ENCODE results near the gene MACF1.
A peak's percentile ranks its signal among the peaks of the same experiment; 100 is the strongest.
"Not testable (repeated sequence)": the region's sequence is repeated elsewhere in the genome, so short reads cannot be mapped to it uniquely, and the experiment has no call there.

Gene MACF1

GRCh38 chr1:39474810-39475209 lies 270.3 kb downstream of the MACF1 start:
- DNase-seq = no peak

GRCh38 chr1:39475551-39475950 lies 271.1 kb downstream of the MACF1 start:
- DNase-seq = not testable (repeated sequence)

- DNase-seq = no peak
Observed at GRCh38 chr1:39478126-39478915, 273.8 kb downstream of the MACF1 start.

GRCh38 chr1:39481289-39481688 lies 276.8 kb downstream of the MACF1 start:
- no peak for DNase-seq

DNA sequence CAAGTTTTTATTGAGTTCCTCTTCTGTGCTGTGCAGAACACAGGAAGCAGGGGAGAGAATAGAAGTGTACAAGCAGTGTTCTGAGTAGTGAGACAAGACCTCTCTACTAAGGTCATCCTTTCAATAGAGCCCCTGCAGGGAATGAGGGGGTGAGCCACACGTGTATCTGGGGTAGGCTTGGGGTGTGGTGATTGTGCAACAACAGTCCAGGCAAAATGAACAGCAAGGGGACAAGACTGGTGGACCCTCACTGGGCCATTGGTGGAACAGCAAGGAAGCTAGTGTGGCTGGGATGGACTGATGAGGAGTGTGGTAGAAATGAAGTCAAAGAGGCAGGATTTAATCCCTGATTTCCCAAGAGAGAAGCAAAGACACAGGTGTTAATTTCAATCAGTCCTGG lies 278.8 kb downstream of the MACF1 start:
- DNase-seq = no peak

GRCh38 chr1:39484564-39484963 lies 280.1 kb downstream of the MACF1 start:
- no peak for DNase-seq

GRCh38 chr1:39485046-39485803 lies 280.7 kb downstream of the MACF1 start:
- DNase-seq = no peak

GRCh38 chr1:39488012-39488545 lies 283.6 kb downstream of the MACF1 start:
- DNase-seq = no peak

- no peak for DNase-seq
Observed at GRCh38 chr1:39488793-39489566, 284.5 kb downstream of the MACF1 start.

DNA sequence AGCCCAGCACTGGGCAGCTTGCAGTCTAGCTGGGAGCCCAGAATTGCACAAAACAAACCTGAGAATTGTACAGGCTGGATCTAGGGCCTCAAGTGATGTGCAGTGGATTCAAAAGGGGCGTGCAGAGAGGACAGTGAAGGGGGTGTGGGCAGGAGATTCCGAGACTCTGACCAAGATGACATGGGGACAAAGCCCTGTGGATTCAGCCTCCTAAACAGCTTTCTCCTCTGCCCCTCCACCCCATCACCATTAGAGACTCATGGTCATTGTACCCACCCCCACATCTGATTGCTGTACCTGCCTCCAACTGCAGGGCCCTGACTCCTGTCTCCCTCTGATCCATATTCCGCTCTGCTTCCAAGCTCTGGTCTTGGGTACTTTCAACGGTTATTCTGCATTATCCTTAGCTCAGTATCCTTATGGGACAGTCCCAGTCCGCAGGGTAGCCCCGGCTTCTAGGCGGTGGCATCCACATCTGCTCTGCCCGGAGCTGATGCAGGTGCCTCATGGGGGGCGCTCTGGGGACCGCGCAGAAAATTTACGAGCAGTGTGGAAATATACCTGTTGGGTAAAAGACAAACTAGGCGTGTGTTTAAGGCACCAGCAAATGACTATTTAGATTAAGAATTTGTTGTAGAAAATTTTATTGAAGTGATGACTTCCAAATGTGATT lies 285.2 kb downstream of the MACF1 start:
- no peak for DNase-seq

GRCh38 chr1:39490596-39491145 lies 286.2 kb downstream of the MACF1 start:
- no peak for DNase-seq

DNA sequence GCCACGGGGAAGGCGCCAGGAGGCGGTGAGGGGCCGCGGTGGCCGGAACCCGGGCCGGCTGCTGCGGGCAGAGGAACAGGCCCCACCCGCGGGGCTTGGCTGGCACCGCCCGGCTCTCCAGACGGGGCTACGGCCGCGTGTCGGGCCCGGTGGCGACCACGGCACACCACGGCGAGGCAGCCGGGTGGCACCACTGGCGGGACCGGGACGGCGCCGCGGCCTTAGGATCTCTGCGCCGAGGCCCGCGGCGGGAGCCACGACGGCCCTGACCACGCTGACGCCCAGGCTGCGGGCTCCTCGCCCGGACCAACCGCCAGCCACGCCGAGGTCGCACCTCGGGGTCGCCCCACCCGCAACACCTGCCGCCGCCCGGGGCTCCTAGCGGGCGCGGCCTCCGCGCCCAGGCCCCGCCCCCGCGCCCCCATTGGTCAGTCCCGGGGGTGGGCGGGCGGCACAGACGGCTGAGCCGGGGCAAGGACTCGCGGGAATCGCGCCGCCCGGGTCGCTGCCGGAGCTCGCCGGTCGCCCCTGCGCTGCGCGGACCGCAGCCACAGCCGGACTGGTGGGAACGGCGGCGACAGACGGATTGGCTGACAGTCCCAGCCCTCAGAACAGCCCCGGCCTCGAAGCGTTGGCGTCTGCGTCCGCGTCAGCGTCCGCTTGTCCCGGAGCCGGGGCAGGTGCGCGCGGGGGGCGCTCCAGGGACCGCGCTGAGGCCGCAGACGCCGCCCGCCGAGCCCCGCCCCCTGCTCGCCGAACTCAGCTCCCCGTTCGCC lies 286.8 kb downstream of the MACF1 start, which contains the start of gene BMP8A:
BMP8A (plus strand) TSS at position 491 of the 776 bp plus-strand sequence. CDS start 356 bp downstream, outside the sequence.
- DNase-seq = peak; percentile 83

- DNase-seq = not testable (repeated sequence)
Observed at GRCh38 chr1:39492118-39493042, 287.9 kb downstream of the MACF1 start.

DNA sequence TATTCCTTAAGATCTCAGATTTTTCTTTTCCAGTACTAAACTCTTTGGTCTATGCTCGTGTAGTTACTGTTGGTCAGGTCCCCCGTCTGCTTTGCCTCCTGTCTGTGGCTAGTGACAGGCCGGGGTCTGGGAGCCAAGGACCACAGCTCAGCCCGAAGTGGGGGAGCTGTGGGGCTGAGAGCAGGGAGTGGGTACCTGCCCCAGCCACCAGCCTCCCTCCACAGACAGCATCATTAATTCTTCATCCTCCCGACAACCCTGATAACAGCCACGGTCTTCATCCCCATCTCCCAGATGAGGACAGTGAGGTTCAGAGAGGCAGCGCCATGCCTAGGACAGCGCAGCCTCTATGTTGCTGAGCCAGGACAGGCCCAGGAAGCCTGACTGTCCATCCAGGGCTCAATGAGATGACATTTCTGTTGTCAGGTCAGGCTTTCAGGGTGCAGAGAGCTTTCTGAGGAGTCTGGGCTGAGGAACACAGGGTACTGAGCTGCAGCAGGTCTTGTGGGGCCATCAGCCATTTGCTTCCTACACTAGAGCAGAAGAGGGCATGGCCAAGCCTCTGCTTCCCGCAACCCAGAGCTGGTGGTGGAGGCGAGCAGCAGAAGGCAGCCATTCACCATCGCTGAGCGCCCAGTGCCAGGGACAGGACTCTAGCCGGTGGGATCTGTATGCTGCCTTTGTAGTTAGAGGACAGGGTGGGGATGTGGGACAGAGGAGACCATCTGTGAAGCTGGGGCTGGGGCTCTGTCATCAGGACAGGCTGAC lies 288.7 kb downstream of the MACF1 start:
- DNase-seq = not testable (repeated sequence)

DNA sequence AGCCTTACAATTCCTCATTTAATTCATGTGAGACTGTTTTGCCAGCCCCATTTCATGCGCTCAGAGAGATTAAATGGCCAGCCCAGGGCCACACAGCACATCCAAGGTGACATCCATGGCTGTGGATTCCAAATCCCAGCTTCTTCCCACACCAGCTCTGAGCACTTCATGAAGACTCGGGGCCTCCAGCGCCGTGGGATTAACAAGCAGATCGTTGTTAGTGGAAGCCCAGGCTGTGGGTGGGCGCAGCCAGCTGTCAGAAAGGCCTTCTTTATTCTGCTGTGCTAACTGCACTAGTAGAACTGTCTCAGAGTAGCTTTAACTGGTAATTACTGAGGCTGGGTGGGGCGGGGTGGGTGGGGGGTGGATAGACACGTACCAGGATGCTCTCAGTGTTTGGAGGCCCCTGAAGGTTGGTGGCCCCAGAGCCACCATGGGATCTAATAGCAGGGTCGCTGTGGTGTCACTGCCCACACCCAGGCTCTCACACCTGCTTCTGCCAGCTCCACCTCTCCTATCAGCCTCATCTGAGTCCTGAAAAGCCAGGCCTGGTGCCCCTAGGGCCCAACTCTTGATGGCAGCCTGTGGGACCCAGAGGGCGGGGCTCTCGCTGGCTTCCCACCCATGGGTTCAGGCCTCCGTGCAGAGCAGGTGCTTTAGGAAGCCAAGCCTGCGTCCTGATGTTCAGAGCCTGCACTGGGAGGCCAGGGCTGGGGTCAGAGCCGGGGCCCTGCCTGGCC lies 290.3 kb downstream of the MACF1 start:
- DNase-seq = no peak

- DNase-seq = not testable (repeated sequence)
Observed at GRCh38 chr1:39496520-39496919, 292.0 kb downstream of the MACF1 start.

- no peak for DNase-seq
Observed at GRCh38 chr1:39497585-39497984, 293.1 kb downstream of the MACF1 start.

DNA sequence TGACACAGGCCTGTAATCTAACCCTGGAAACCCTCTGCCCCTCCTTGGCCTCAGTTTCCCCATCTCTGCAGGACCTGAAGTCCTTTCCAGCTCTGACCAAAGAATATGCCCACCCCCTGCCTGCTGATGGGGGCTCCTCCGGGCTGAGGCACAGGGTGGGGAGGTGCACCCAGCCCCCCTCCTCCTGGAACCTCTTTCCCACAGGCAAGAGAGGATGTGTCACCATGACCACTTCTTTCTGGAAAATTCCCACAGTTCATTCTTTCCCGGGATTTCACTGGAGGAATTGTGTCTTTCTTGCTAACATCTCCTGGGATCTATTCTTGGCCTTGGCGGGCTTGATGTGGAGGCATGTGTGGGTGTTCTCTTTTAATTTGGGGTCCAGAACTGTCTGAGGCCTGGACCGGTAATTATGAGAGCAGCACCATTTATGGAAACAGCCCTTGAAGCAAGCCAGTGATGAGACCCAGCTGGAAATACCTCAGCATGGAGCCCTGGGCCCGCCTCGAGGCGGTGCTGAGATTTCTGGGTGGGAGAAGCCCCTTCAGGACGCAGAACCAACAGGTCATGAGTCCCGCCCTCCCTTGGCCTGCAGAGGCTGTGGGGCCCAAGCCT lies 293.7 kb downstream of the MACF1 start:
- not testable (repeated sequence) for DNase-seq

Measured in DMS153 (cell line).